Liver (tissue), 9 donors: ENCODE results near the gene KCNQ5. TPM values are rescaled to one million over a fixed set of nuclear protein-coding genes. Genes with fewer than 3 reads are reported as not detected.

Experiments used
- DNase-seq: peaks from one replicate; pipeline ENCODE4 v3.0.0-alpha.2; 2017; ENCODE audit warnings: low spot score
- H3K27ac ChIP-seq, 2 donors: one replicate each; pipeline ENCODE4 v1.7.0; 2013; ENCODE audit warnings: inconsistent platforms in 2 of 2, low read length in 2 of 2, control low read depth in 1 of 2, low read depth in 1 of 2, mild to moderate bottlenecking in 1 of 2
- H3K27me3 ChIP-seq, 4 donors: one replicate each; pipeline versions ENCODE4 v1.6.1 to v1.7.0; 2013; ENCODE audit warnings: low read length in 3 of 4, inconsistent platforms in 1 of 4, mild to moderate bottlenecking in 1 of 4, moderate library complexity in 1 of 4; ENCODE audit not compliant: control insufficient read depth in 4 of 4, insufficient read depth in 4 of 4
- H3K36me3 ChIP-seq, 4 donors: one replicate each; pipeline versions ENCODE4 v1.6.1 to v1.7.0; 2013; ENCODE audit warnings: low read length in 3 of 4, mild to moderate bottlenecking in 3 of 4, low read depth in 1 of 4, moderate library complexity in 1 of 4; ENCODE audit not compliant: control insufficient read depth in 4 of 4, insufficient read depth in 3 of 4
- H3K4me1 ChIP-seq, 4 donors: one replicate each; pipeline versions ENCODE4 v1.6.1 to v1.7.0; 2013; ENCODE audit warnings: low read length in 3 of 4, mild to moderate bottlenecking in 3 of 4, moderate library complexity in 1 of 4; ENCODE audit not compliant: control insufficient read depth in 4 of 4, insufficient read depth in 4 of 4
- H3K4me3 ChIP-seq, 3 donors: one replicate each; pipeline versions ENCODE4 v1.6.1 to v1.7.0; 2013; ENCODE audit warnings: low read length in 3 of 3, control low read depth in 1 of 3, low read depth in 1 of 3, mild to moderate bottlenecking in 1 of 3
- H3K9ac ChIP-seq, 2 donors: one replicate each; pipeline ENCODE4 v1.7.0; 2013; ENCODE audit warnings: low read length in 2 of 2, mild to moderate bottlenecking in 2 of 2, moderate library complexity in 2 of 2, control low read depth in 1 of 2, low read depth in 1 of 2
- H3K9me3 ChIP-seq, 4 donors: one replicate each; pipeline versions ENCODE4 v1.6.1 to v1.7.0; 2013; ENCODE audit warnings: low read length in 3 of 4; ENCODE audit not compliant: control insufficient read depth in 4 of 4
- ATF3 ChIP-seq: IDR thresholded peaks from 2 replicates; pipeline ENCODE4 v1.6.1; 2016; ENCODE audit warnings: antibody characterized with exemption
- CTCF ChIP-seq: fragments of 150-350 bp; IDR thresholded peaks from 2 replicates; pipeline ENCODE4 v1.5.1; 2017; ENCODE audit warnings: improper control_type of control experiment, low read depth, low read length; ENCODE audit not compliant: missing input control
- EGR1 ChIP-seq, 2 donors: IDR thresholded peaks; 2 replicates each; pipeline ENCODE4 v1.6.1; 2016 to 2018; ENCODE audit warnings: antibody characterized with exemption in 2 of 2, low read depth in 2 of 2
- FOXA1 ChIP-seq: IDR thresholded peaks from 2 replicates; pipeline ENCODE4 v1.6.1; 2016; ENCODE audit warnings: antibody characterized with exemption
- FOXA2 ChIP-seq: IDR thresholded peaks from 2 replicates; pipeline ENCODE4 v1.6.1; 2016; ENCODE audit warnings: antibody characterized with exemption
- GABPA ChIP-seq, 2 donors: IDR thresholded peaks in 1 of 2; conservative IDR thresholded peaks in 1 of 2; 2 replicates each; pipeline ENCODE4 v1.6.1; 2016; ENCODE audit warnings: antibody characterized with exemption in 2 of 2, mild to moderate bottlenecking in 1 of 2, moderate library complexity in 1 of 2
- HNF4A ChIP-seq, 2 donors: conservative IDR thresholded peaks; 2 replicates each; pipeline ENCODE4 v1.6.1; 2016; ENCODE audit warnings: antibody characterized with exemption in 2 of 2, mild to moderate bottlenecking in 2 of 2
- HNF4G ChIP-seq: IDR thresholded peaks from 2 replicates; pipeline ENCODE4 v1.6.1; 2016; ENCODE audit warnings: antibody characterized with exemption
- JUND ChIP-seq, 2 donors: IDR thresholded peaks; 2 replicates each; pipeline ENCODE4 v1.6.1; 2016; ENCODE audit warnings: antibody characterized with exemption in 2 of 2
- MAX ChIP-seq: IDR thresholded peaks from 2 replicates; pipeline ENCODE4 v1.6.1; 2016; ENCODE audit warnings: antibody characterized with exemption
- NR2F2 ChIP-seq: IDR thresholded peaks from 2 replicates; pipeline ENCODE4 v1.6.1; 2016; ENCODE audit warnings: antibody characterized with exemption
- RAD21 ChIP-seq, 2 donors: IDR thresholded peaks; 2 replicates each; pipeline ENCODE4 v1.6.1; 2016; ENCODE audit warnings: antibody characterized with exemption in 2 of 2, mild to moderate bottlenecking in 2 of 2
- RXRA ChIP-seq, 2 donors: IDR thresholded peaks; 2 replicates each; pipeline ENCODE4 v1.6.1; 2017 to 2018; ENCODE audit warnings: antibody characterized with exemption in 2 of 2, mild to moderate bottlenecking in 1 of 2
- SP1 ChIP-seq: IDR thresholded peaks from 2 replicates; pipeline ENCODE4 v1.6.1; 2018; ENCODE audit warnings: antibody characterized with exemption, mild to moderate bottlenecking
- TAF1 ChIP-seq: conservative IDR thresholded peaks from 2 replicates; pipeline ENCODE4 v1.6.1; 2016; ENCODE audit warnings: antibody characterized with exemption, mild to moderate bottlenecking
- YY1 ChIP-seq: IDR thresholded peaks from 2 replicates; pipeline ENCODE4 v1.6.1; 2016; ENCODE audit warnings: antibody characterized with exemption, mild to moderate bottlenecking
- ZBTB33 ChIP-seq: IDR thresholded peaks from 2 replicates; pipeline ENCODE4 v1.6.1; 2016; ENCODE audit warnings: antibody characterized with exemption
- WGBS: extraction: QIAGEN DNeasy Blood & Tissue Kit; methylation state at CpG from one replicate; pipeline ENCODE4 v1.1.7; 2013; 5-methylcytosine and 5-hydroxymethylcytosine counted together
- polyA plus RNA-seq, 2 donors: library from polyadenylated mRNA; stranded (reverse) in 1 of 2; unstranded in 1 of 2; fragments of 200-250 nt in 1 of 2; fragments of >200 nt in 1 of 2; fragmentation: Nextera tagmentation in 1 of 2; extraction: Ambion mirVana in 1 of 2; gene quantifications; one replicate each; pipeline versions ENCODE4 v1.2.1 to v1.2.3, GENCODE V29; 2013 to 2015
- total RNA-seq, 2 donors: library from RNA; depleted of rRNA; stranded (reverse); fragments of >200 nt; gene quantifications; one replicate each; pipeline ENCODE4 v1.2.3, GENCODE V29; 2014
- donor health status: healthy.
- donor health status: healthy.
- donor health status: healthy.
- donor health status: healthy.
- donor health status: healthy.

KCNQ5 gene
- total and polyA plus RNA-seq, 4 donors = 0.02 to 1.1 (median 0.15) TPM

- 66% methylated on average over 2 of the region's 2 CpGs for WGBS
- TF ChIP-seq EGR1 (IDR thresholded peaks at IDR 0.05; ENCODE audit: low read depth in 2 of 2) (no peak), CTCF (no peak), TAF1 (no peak), HNF4G (no peak), HNF4A (conservative IDR thresholded peaks at IDR 0.05) (no peak), MAX (no peak), ZBTB33 (no peak), YY1 (no peak), ATF3 (no peak), FOXA1 (no peak)
- Histone ChIP-seq H3K4me3 (no peak overlapping the region), H3K27ac (no peak overlapping the region), H3K9me3 (peaks cover 0 to 4% (median 0%) of the 10 kb centered on the region in 4 donors), H3K4me1 (no peaks in the 10 kb centered on the region), H3K27me3 (peaks cover 0 to 3% (median 0%) of the 10 kb centered on the region in 4 donors), H3K36me3 (no peaks in the 10 kb centered on the region), H3K9ac (no peak overlapping the region)
- DNase-seq = no peak
Observed at GRCh38 chr6:72733045-72733444, 111.2 kb downstream of the KCNQ5 start.

GRCh38 chr6:72738091-72738490, 116.2 kb downstream of the KCNQ5 start:
- no peak overlapping the region for H3K9ac ChIP-seq
- no peak overlapping the region for H3K27ac ChIP-seq
- H3K9me3 ChIP-seq = no peaks in the 10 kb centered on the region
- WGBS = 81% methylated on average over 4 of the region's 4 CpGs
- H3K27me3 ChIP-seq = no peaks in the 10 kb centered on the region
- H3K4me1 ChIP-seq = no peaks in the 10 kb centered on the region
- H3K4me3 ChIP-seq = no peak overlapping the region
- no peaks in the 10 kb centered on the region for H3K36me3 ChIP-seq
- no peak for TF ChIP-seq FOXA2
- no peak for TF ChIP-seq GABPA (IDR thresholded peaks at IDR 0.05 in 1 of 2, conservative IDR thresholded peaks at IDR 0.05 in 1 of 2)
- no peak for DNase-seq

- WGBS = 63% methylated on average over 3 of the region's 3 CpGs
- no peaks in the 10 kb centered on the region for H3K4me1 ChIP-seq
- no peak overlapping the region for H3K9ac ChIP-seq
- no peak for TF ChIP-seq HNF4A (conservative IDR thresholded peaks at IDR 0.05)
- no peak for TF ChIP-seq RXRA (IDR thresholded peaks at IDR 0.05)
- TF ChIP-seq SP1 = no peak
- TF ChIP-seq TAF1 = no peak
- no peak for TF ChIP-seq FOXA1
- no peak for TF ChIP-seq NR2F2
- TF ChIP-seq EGR1 (IDR thresholded peaks at IDR 0.05; ENCODE audit: low read depth in 2 of 2) = no peak
- TF ChIP-seq ZBTB33 = no peak
- TF ChIP-seq MAX = no peak
- no peak for TF ChIP-seq GABPA (IDR thresholded peaks at IDR 0.05 in 1 of 2, conservative IDR thresholded peaks at IDR 0.05 in 1 of 2)
- no peak for TF ChIP-seq CTCF
- TF ChIP-seq FOXA2 = no peak
- TF ChIP-seq RAD21 (IDR thresholded peaks at IDR 0.05) = no peak
- no peak for TF ChIP-seq JUND (IDR thresholded peaks at IDR 0.05)
- DNase-seq = no peak
- H3K36me3 ChIP-seq = no peaks in the 10 kb centered on the region
- no peaks in the 10 kb centered on the region for H3K9me3 ChIP-seq
- no peaks in the 10 kb centered on the region for H3K27me3 ChIP-seq
- no peak overlapping the region for H3K4me3 ChIP-seq
- H3K27ac ChIP-seq = no peak overlapping the region
Observed at GRCh38 chr6:72739368-72739779, 117.5 kb downstream of the KCNQ5 start.
